ENCODE measurements around the gene PHPT1. TPM values are rescaled to one million over a fixed set of nuclear protein-coding genes. Genes with fewer than 3 reads are reported as not detected.
"Not testable (repeated sequence)": the region's sequence is repeated elsewhere in the genome, so short reads cannot be mapped to it uniquely, and the experiment has no call there.

The PHPT1 gene
- polyA plus RNA-seq, 12 donors: 60.3 to 100 (median 73.7) TPM; not detected in 1

GRCh38 chr9:136815422-136815782, 33.8 kb upstream of the PHPT1 start:
- no peak for DNase-seq

GRCh38 chr9:136820971-136821825, 28.0 kb upstream of the PHPT1 start:
- DNase-seq: no peak

GRCh38 chr9:136821826-136822544, 27.2 kb upstream of the PHPT1 start:
- DNase-seq: no peak

GRCh38 chr9:136823136-136824046, 25.8 kb upstream of the PHPT1 start:
- no peak for DNase-seq

GRCh38 chr9:136824496-136825225, 24.5 kb upstream of the PHPT1 start:
- DNase-seq: no peak

GRCh38 chr9:136825295-136826187, 23.7 kb upstream of the PHPT1 start:
- DNase-seq: no peak

DNA sequence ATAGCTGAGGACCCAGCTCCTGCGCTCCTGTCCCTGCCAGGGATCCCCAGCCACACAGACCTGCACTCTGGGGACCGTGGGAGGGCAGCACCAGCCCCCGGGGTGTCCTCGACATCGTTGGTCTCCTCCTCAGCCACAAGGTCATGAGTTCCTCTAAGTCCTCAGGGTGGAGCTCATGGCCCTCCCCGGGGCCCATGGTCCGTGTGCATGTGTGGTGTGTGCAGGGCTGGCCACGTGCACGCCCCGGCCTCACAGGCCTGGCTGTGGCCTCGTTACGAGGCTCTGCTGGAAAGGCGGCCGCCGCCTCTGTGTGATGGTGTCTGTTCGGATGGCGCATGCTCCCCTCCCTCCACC, 23.0 kb upstream of the PHPT1 start:
- no peak for DNase-seq

GRCh38 chr9:136826703-136827582, 22.3 kb upstream of the PHPT1 start:
- no peak for DNase-seq

GRCh38 chr9:136827794-136828473, 21.3 kb upstream of the PHPT1 start:
- no peak for DNase-seq

DNA sequence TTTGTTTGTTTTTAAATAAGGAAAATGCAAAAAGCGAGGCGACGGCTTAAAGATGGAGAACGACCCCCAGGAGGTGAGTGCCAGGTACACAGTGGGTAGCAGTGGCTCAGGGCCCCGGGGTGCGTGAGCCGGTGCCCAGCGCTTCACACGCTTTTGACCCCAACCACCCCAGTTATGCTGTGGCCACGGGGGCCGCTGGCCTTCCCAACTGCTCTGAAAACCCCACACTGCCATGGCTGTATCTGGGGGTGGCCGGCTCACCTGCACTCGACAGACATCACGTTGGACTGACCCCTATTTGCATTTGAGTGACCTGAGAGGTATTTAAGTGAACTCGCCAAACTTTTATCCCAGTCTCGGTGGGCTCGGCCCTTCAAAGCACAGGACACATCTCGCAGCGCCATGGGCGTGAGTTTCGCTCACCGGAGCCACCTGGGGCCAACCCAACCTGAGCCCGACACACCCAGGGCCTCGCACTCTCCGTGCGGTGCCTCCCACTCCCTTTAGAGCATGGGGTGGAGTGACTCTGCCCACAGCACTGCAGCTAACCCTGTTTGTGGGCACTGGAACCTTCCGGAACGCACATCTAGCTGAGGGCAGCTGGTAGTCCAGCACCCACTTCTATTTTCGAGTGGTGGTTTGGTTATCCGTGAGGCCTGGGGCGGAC, 20.6 kb upstream of the PHPT1 start:
- no peak for DNase-seq

DNA sequence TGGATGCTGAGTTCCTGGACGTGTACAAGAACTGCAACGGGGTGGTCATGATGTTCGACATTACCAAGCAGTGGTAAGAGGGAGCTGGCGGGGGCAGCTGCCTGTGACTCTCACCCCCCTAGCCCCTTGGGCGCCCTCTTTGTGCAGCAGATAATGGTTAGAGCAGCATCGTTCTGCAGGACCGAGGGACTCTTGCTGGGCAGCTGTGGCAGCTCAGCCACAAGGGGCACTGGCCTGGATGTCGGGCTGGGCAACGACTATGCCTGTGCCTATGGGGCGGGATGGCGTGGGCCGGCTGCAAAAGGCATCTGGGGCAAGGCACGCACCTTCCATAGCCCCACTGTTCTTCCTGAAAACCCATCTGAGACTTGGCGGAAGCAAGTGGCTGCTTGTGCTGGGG, 19.8 kb upstream of the PHPT1 start:
- DNase-seq: no peak

GRCh38 chr9:136829981-136830885, 19.0 kb upstream of the PHPT1 start:
- DNase-seq: no peak

DNA sequence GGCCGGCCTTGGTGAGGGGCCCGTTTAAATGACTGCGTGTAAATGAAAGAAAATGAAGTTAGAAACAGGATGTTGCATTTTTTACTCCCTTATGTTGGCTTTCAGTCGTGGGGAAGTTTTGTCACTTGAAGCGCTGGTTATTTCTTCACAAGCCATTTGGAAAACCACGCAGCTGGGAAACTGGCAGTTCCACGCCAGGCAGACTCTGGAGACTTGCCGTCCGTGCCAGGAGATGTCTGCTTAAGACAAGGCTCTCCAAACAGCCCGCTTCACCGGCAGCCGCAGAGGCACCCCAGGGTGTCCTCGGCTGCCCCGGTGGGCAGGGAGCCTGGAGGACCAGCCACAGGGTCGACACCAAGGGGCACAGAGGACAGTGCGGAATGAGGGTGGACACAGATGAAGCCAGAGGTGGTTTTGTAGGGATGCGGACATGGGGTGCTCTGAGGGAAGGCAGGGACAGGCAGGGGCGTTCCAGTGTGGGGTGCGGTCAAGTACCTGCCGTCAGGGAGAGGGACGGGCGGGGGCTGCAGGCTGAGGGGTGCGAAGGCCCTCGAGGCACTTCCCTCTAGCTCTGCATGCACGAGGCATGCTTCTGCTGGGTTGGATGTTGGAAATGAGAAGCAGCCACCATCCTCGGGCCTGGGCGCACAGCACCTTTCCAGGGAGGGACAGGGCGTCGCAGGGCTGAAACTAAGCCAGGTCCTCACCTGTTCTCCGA, 18.0 kb upstream of the PHPT1 start:
- DNase-seq: no peak

DNA sequence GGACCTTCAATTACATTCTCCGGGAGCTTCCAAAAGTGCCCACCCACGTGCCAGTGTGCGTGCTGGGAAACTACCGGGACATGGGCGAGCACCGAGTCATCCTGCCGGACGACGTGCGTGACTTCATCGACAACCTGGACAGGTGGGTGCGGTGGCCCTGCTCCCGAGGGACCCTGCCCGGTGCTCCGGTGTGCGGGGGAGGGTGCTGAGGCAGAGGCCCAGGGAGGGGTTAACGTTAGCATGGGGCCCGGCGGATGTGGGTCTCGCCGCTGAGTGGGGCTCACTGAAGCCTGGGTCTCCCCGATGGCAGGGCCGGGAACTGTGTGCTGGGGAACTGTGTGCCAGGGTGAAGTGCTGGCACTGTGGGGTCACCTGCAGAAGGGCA, 17.5 kb upstream of the PHPT1 start:
- DNase-seq: no peak

DNA sequence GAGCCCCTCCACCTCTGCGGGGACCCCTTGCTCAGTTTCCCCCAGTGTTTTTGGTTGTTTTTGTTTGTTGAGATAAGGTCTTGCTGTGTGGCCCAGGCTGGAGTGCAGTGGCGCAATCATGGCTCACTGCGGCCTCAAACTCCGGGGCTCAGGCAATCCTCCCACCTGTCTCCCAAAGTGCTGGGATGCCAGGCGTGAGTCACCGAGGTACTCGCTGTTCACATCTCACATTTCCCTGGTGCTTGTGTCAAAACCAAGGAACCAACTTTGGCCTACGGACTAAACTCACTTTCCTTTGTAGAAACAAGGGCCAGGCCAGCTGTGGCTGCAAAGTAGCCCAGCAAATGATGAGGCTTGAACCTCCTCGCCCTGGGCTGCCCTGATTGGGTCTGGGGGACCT, 16.6 kb upstream of the PHPT1 start:
- no peak for DNase-seq

DNA sequence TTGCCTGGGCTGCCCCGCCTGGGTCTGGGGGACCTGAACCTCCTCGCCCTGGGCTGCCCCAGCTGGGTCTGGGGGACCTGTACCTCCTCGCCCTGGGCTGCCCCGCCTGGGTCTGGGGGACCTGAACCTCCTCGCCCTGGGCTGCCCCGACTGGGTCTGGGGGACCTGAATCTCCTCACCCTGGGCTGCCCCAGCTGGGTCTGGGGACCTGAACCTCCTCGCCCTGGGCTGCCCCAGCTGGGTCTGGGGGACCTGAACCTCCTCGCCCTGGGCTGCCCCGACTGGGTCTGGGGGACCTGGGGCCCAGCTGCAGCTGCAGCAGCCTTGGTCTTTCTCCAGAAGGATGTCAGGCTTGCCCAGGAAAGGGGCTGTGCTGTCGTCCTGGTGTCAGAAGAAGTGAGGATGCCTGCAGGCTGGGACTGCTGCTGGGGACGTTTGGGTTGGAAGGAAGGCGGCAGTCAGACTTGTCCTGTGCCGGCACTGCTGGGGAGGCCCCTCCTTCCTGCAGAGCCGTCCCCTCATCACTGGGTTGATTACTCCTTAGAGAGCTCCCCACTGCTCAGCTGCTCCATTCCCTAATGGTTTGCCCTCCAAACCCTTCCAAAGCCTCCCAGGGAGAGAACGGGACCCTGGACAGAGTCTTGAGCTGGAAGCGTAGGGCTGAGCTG, 15.7 kb upstream of the PHPT1 start:
- not testable (repeated sequence) for DNase-seq
